EL (cell line): ENCODE measurements around the gene RSRC1.
"Not testable (repeated sequence)": the region's sequence is repeated elsewhere in the genome, so short reads cannot be mapped to it uniquely, and the experiment has no call there.

Experiments used
- DNase-seq: peaks from one replicate; pipeline ENCODE4 v3.0.0-alpha.2; 2016

Gene RSRC1

GRCh38 chr3:158548691-158549090, 438.8 kb downstream of the RSRC1 start:
- DNase-seq: no peak

DNA sequence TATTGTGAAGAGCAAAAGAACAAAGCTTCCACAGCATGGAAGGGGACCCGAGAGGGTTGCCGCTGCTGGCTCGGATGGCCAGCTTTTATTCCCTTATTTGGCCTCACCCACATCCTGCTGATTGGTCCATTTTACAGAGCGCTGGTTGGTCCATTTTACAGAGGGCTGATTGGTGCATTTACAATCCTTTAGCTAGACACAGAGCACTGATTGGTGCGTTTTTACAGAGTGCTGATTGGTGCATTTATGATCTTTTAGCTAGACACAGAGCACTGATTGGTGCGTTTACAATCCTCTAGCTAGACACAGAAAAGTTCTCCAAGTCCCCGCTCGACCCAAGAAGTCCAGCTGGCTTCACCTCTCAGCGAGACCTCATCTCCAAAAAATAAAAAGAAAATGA, 440.0 kb downstream of the RSRC1 start:
- not testable (repeated sequence) for DNase-seq

- no peak for DNase-seq
These were observed 442.2 kb downstream of the RSRC1 start for GRCh38 chr3:158552124-158552523.

- no peak for DNase-seq
These were observed 449.6 kb downstream of the RSRC1 start for GRCh38 chr3:158559504-158559903.

- DNase-seq: no peak
These were observed 451.1 kb downstream of the RSRC1 start for GRCh38 chr3:158560979-158561378.

DNA sequence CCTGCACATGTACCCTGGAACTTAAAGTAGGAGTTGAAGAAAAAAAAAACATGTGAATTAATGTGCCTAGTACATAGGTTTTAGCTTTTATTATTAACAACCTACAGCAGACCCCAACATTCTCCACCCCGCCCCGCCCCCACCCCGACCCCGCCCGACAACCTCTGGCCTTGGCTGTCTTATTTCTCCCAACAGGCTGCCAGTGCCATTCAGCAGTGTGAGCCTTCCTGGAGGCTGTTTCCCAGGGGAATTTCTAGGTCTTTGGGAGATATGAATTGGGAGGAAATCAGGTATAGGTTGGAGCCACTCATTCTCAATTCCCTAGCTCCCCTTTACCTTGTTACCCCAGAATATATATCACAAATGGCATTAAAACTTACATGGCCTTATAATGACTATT, 452.8 kb downstream of the RSRC1 start:
- DNase-seq: no peak

GRCh38 chr3:158563076-158563475, 453.2 kb downstream of the RSRC1 start:
- no peak for DNase-seq

GRCh38 chr3:158565076-158565475, 455.2 kb downstream of the RSRC1 start:
- DNase-seq: no peak

DNA sequence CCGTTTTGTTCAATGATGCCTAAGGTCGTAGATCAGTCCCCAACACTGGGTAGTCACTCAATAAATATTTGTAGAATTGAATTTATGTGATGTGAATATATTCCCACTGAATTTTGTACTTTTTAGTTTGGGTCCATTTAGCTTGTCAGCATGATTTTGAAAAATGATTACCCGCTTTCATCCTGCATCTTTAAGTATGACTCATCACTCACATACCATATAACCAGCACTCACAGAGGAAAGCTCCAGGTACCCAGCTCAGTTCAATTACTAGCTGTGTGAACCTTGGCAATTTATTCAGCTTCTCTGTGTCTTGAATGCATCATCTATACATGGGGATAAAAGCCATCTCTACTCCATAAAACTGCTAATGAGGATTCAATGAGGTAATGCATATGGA, 458.9 kb downstream of the RSRC1 start:
- DNase-seq: peak; percentile 13

- no peak for DNase-seq
These were observed 459.9 kb downstream of the RSRC1 start for GRCh38 chr3:158569794-158570193.

GRCh38 chr3:158570999-158571702, 461.3 kb downstream of the RSRC1 start, which contains the start of gene MLF1:
Gene MLF1, plus strand, starts transcription at chr3:158571194. Its CDS starts 107 bp downstream, at chr3:158571301.
- peak; percentile 95 for DNase-seq

GRCh38 chr3:158571969-158572765, 462.3 kb downstream of the RSRC1 start:
- no peak for DNase-seq

DNA sequence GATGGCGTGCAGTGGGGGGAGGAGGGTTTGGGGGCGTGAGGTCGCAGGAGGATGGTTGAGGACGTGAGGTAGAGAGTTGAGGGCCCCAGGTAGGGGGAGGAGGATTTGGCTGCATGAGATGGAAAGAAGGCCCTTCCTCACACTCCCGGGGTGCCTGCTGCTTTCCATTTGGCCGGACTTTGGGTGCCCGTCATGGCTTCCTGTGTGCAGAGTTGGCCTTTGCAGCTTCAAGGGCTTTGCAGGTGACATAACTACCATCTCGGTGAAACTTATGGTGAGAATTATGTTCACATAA, 462.8 kb downstream of the RSRC1 start:
- DNase-seq: no peak

DNA sequence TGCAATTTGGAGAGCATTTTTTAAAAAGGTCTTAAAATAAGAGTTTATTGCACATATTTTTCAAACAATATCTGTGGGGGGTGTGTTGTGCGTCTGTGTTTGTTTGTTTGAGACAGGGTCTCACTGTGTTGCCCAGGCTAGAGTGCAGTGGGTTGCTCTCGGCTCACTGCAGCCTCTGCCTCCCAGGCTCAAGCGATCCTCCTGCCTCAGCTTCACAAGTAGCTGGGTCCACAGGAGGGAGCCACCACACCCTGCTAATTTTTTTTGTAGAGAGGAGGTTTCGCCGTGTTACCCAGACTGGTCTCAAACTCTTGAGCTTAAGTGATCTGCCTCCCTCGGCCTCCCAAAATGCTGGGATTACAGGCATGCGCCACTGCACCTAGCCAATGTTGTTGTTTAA, 463.8 kb downstream of the RSRC1 start:
- DNase-seq: no peak

GRCh38 chr3:158574646-158575045, 464.8 kb downstream of the RSRC1 start:
- no peak for DNase-seq

GRCh38 chr3:158590223-158590622, 480.3 kb downstream of the RSRC1 start:
- DNase-seq: no peak
